Loucy (cell line): ENCODE measurements around the gene MTX3.

Experiments used
- H2AFZ ChIP-seq: fragments of 200-600 bp; sonication (generic); 2 replicates; pipeline ENCODE4 v1.6.0; 2016; ENCODE audit warnings: antibody characterized with exemption, mild to moderate bottlenecking, low read length, moderate library complexity
- H3F3A ChIP-seq: fragments of 200-600 bp; 2 replicates; pipeline ENCODE4 v1.6.0; 2016; ENCODE audit warnings: antibody characterized with exemption, low read depth, mild to moderate bottlenecking
- H3K27me3 ChIP-seq: fragments of 200-600 bp; sonication (generic); 2 replicates; pipeline ENCODE4 v1.6.1; 2014; ENCODE audit warnings: low read length, mild to moderate bottlenecking; ENCODE audit not compliant: insufficient read depth, poor library complexity, severe bottlenecking
- H3K36me3 ChIP-seq: fragments of 200-600 bp; sonication (generic); 2 replicates; pipeline ENCODE4 v1.6.1; 2016; ENCODE audit warnings: low read length; ENCODE audit not compliant: insufficient read depth
- H3K4me1 ChIP-seq: fragments of 200-600 bp; sonication (generic); 2 replicates; pipeline ENCODE4 v1.5.1; 2014; ENCODE audit warnings: low read length, mild to moderate bottlenecking; ENCODE audit not compliant: insufficient read depth, poor library complexity, severe bottlenecking
- H3K4me2 ChIP-seq: fragments of 200-600 bp; sonication (generic); 2 replicates; pipeline ENCODE4 v1.6.0; 2014; ENCODE audit warnings: antibody characterized with exemption, low read length, low read depth, mild to moderate bottlenecking; ENCODE audit not compliant: poor library complexity, severe bottlenecking
- H3K4me3 ChIP-seq: fragments of 200-600 bp; sonication (generic); 2 replicates; pipeline ENCODE4 v1.5.1; 2014; ENCODE audit warnings: low read length, mild to moderate bottlenecking, mixed read lengths; ENCODE audit not compliant: poor library complexity, severe bottlenecking
- H3K79me2 ChIP-seq: fragments of 200-600 bp; sonication (generic); 2 replicates; pipeline ENCODE4 v1.6.1; 2014; ENCODE audit warnings: low read length; ENCODE audit not compliant: insufficient read depth
- H3K9ac ChIP-seq: fragments of 200-600 bp; sonication (generic); 2 replicates; pipeline ENCODE4 v1.6.0; 2014; ENCODE audit warnings: mild to moderate bottlenecking, low read depth, low read length, moderate library complexity; ENCODE audit not compliant: poor library complexity, severe bottlenecking
- H3K9me2 ChIP-seq: fragments of 200-600 bp; sonication (generic); replicated peaks from 2 replicates; pipeline ENCODE4 v1.6.1; 2016; ENCODE audit warnings: low read depth, low read length, mixed read lengths
- H3K9me3 ChIP-seq: fragments of 200-600 bp; sonication (generic); 2 replicates; pipeline ENCODE4 v1.6.1; 2014; ENCODE audit warnings: mild to moderate bottlenecking, antibody characterized with exemption, low read length, low read depth; ENCODE audit not compliant: insufficient read depth
- H4K20me1 ChIP-seq: fragments of 200-600 bp; sonication (generic); 2 replicates; pipeline ENCODE4 v1.6.0; 2014; ENCODE audit warnings: antibody characterized with exemption, low read length, mild to moderate bottlenecking; ENCODE audit not compliant: insufficient read depth, poor library complexity, severe bottlenecking
- EZH2phosphoT487 ChIP-seq: fragments of 200-600 bp; IDR thresholded peaks from 2 replicates; pipeline ENCODE4 v1.6.1; 2018; ENCODE audit warnings: antibody characterized with exemption, mild to moderate bottlenecking, moderate library complexity, borderline replicate concordance
- TF ChIP-seq, protein P1 (sequence below): fragments of 200-600 bp; sonication (generic); conservative IDR thresholded peaks from 2 replicates; pipeline ENCODE4 v1.5.1; 2014; ENCODE audit warnings: mild to moderate bottlenecking, antibody characterized with exemption, low read length

The MTX3 gene

DNA sequence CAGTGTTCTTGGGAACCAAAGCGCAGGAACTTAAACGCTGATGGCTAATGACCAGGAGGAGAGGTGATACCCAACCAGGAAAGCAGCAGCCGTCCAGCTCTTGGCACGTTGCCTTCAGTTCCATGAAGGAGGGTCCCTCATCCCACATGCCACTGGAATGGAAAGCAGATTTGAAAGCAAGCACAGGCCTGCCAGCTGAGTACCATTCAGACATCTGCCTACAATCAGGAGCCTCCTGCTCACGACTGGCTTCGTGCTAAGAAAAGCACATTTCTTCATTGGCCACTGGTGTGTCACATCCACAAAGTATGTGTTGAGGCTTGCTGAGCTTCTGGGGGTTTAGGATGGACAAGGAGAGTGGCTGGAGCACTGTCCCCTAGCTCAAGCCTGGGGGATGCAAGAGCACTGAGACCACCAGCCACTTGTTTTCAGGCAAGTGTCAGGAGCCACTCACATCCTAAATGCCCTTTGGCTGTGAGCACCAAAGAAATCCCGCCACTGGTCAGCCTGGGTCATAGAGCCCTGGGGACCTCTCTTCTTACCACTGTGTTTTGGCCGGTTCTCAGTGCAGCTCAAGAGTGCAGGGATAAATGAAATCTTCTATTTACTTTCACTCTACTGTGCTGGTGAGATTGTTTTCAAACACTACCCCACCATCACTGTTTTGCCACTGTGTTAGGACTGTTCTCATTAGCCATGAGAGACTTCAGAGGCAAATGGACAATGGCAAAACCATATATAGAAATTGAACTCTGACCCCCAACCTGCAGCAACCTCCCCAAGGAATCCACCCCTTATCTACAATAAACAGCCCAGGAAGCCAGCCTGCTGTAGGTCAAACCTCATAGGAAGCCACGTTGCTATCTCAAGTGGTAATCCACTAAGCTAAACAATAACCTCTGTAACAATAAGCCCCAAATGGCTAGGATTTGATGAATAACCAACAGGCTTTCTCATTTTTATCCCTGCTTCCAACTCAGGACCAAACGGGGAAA lies 58.3 kb downstream of the MTX3 start:
- Histone ChIP-seq H3K27me3 (no peaks in the 10 kb centered on the region), H3K9me2 (no peaks in the 10 kb centered on the region), H4K20me1 (no peaks in the 10 kb centered on the region), H3F3A (no peaks in the 10 kb centered on the region), H3K9ac (no peak overlapping the region), H3K4me1 (no peaks in the 10 kb centered on the region), H3K79me2 (no peaks in the 10 kb centered on the region), H2AFZ (no peak overlapping the region), H3K4me2 (no peak overlapping the region), H3K36me3 (no peaks in the 10 kb centered on the region), H3K9me3 (no peaks in the 10 kb centered on the region), H3K4me3 (no peak overlapping the region)
- TF ChIP-seq, protein P1, sequence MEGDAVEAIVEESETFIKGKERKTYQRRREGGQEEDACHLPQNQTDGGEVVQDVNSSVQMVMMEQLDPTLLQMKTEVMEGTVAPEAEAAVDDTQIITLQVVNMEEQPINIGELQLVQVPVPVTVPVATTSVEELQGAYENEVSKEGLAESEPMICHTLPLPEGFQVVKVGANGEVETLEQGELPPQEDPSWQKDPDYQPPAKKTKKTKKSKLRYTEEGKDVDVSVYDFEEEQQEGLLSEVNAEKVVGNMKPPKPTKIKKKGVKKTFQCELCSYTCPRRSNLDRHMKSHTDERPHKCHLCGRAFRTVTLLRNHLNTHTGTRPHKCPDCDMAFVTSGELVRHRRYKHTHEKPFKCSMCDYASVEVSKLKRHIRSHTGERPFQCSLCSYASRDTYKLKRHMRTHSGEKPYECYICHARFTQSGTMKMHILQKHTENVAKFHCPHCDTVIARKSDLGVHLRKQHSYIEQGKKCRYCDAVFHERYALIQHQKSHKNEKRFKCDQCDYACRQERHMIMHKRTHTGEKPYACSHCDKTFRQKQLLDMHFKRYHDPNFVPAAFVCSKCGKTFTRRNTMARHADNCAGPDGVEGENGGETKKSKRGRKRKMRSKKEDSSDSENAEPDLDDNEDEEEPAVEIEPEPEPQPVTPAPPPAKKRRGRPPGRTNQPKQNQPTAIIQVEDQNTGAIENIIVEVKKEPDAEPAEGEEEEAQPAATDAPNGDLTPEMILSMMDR: no peak
- no peak for TF ChIP-seq EZH2phosphoT487

DNA sequence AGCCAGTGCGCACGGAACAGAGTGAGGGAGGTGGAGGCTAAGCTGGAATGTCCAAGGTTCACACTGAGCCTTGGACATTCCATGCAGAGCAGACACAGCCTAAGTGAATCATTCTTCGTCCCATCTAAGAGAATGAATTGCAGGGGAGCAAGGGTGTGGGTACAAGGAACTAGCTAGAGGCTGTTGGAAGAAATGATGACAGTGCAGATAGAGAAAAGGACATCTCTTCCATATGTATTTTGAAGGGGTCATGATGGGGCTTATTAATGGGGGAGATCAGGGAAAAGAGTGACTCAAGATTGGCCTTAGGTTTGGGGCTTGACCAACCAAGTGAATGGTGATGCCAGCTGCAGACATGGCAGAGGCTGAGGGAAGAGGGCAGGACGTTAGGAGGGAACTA lies 59.2 kb downstream of the MTX3 start:
- no peak overlapping the region for H3K9ac ChIP-seq
- H3F3A ChIP-seq: no peaks in the 10 kb centered on the region
- no peaks in the 10 kb centered on the region for H4K20me1 ChIP-seq
- no peaks in the 10 kb centered on the region for H3K4me1 ChIP-seq
- H3K9me3 ChIP-seq: no peaks in the 10 kb centered on the region
- no peaks in the 10 kb centered on the region for H3K27me3 ChIP-seq
- H3K36me3 ChIP-seq: no peaks in the 10 kb centered on the region
- TF ChIP-seq, protein P1: no peak
- no peak for TF ChIP-seq EZH2phosphoT487
- no peak overlapping the region for H2AFZ ChIP-seq
- H3K9me2 ChIP-seq: no peaks in the 10 kb centered on the region
- H3K79me2 ChIP-seq: no peaks in the 10 kb centered on the region
- no peak overlapping the region for H3K4me2 ChIP-seq
- H3K4me3 ChIP-seq: no peak overlapping the region

DNA sequence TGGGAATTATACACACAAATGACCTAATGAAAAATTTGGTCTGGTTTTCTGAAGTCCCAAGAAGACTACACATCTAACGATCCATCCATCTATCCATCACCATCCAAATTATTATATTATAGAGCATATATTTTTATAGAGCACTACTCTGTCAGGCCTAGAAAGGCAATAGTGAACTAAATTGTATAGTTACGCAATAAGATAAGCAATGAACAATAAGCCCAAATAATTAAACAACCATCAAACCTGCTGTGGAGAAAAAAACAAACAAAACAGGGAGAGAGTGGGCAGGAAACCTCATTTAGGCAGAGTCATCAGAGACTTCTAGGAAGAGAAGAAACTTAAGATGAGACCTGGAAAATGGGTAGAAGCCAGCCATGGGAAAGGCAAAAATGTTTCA lies 59.7 kb downstream of the MTX3 start:
- Histone ChIP-seq H3K4me1 (no peaks in the 10 kb centered on the region), H3K4me3 (no peak overlapping the region), H3K79me2 (no peaks in the 10 kb centered on the region), H2AFZ (no peak overlapping the region), H3K9ac (no peak overlapping the region), H3F3A (no peaks in the 10 kb centered on the region), H3K9me2 (no peaks in the 10 kb centered on the region), H3K27me3 (no peaks in the 10 kb centered on the region), H3K9me3 (no peaks in the 10 kb centered on the region), H3K36me3 (no peaks in the 10 kb centered on the region), H3K4me2 (no peak overlapping the region), H4K20me1 (no peaks in the 10 kb centered on the region)
- no peak for TF ChIP-seq EZH2phosphoT487
- TF ChIP-seq, protein P1: no peak
